ENCODE data around the gene FOXG1. TPM values are rescaled to one million over a fixed set of nuclear protein-coding genes. Genes with fewer than 3 reads are reported as not detected.

Gene FOXG1
- total RNA-seq, 1 experiment from 2014 or later = not detected

DNA sequence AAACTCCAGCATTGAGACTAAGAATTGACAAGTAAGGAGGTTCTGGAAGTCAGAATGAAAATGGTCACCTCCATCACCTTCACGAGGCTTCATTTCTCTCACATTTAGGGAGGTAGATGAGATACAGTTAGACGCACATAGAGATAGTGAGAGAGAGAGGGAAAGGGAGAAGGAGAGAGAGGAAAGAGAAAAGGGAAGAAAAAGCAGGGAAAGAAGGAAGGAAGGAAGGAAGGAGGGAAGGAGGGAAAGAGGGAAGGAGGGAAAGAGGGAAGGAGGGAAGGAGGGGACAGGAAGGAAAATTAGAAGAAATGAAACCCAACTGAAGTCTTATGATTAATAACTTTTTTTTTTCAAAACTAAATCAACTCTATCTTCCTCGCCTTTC is 10.7 kb upstream of the FOXG1 start:
- CTCF ChIA-PET = interaction anchor here (0.6 to 0.7 kb wide), 3 partner anchors 9 to 1450 kb away, joined by 3 to 4 read pairs (median 4); no protein-coding TSS in a partner anchor
- DNase-seq (no peak), ATAC-seq (no peak)
- Histone ChIP-seq H3K36me3 (ENCODE audit: low read depth, low read length) (no peaks in the 10 kb centered on the region), H3K4me1 (ENCODE audit: insufficient read depth, low read length) (peaks cover 4% of the 10 kb centered on the region; the same call in 1 of the 2 replicates), H3K27me3 (ENCODE audit: low read length) (peaks cover 64% of the 10 kb centered on the region), H2AFZ (ENCODE audit: low read length) (no peak overlapping the region), H3K9me3 (ENCODE audit: low read length) (no peaks in the 10 kb centered on the region), H3K9ac (ENCODE audit: low read length) (no peak overlapping the region), H4K20me1 (ENCODE audit: low read length) (0 out of 2 replicates have a peak, but pooled peaks cover 7% of the 10 kb centered on the region), H3K79me2 (ENCODE audit: low read length) (no peaks in the 10 kb centered on the region), H3F3A (ENCODE audit: low read length, unreplicated experiment) (no peaks in the 10 kb centered on the region), H3K4me2 (ENCODE audit: low read length) (no peak overlapping the region), H3K9me2 (replicated peaks; ENCODE audit: low read length) (no peaks in the 10 kb centered on the region), H3K27ac (ENCODE audit: low read length) (no peak overlapping the region), H3K4me3 (ENCODE audit: low read length) (no peak overlapping the region)
- intact Hi-C loops (cut with micrococcal nuclease) = loop anchor here (2.0 to 5.0 kb wide), 3 partner anchors 261 to 1459 kb away; no protein-coding TSS in a partner anchor
- BruUV-seq (replicated peaks) = no TSS peak
- POLR2A ChIA-PET (ENCODE audit: unreplicated experiment) = no interaction called here
- no peak for TF ChIP-seq EZH2phosphoT487 (IDR thresholded peaks at IDR 0.05; ENCODE audit: borderline replicate concordance, low read length)

DNA sequence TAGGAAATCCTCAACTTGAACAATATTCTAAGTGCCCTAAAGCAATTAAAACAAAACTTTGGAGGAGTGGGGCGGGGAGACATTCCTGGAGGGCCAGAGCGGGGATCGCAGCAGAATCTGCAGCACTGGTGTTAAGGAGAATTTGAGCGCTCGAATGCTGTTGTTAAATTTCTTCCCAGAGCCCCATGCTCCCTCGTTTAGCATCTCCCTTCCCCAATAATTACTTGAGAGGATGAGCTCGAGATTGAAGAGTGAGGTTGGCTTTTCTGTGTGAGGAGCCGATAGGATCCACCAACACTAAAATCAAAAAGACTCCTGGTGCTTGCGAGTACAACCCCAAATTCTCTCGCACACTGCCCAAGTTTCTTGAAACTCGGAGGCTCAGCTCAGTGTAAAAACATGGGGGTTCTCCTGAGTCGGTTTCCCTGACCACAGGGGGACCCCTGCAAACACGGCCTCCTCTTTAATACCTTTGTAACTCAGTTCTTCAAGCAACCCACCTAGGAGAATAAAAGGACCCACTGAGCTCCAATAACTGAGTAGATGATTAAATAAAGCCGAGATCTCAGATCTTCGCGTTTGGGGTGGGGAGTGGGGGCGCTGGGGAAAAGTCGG is 10.2 kb upstream of the FOXG1 start:
- Histone ChIP-seq H3K27ac (ENCODE audit: low read length) (no peak overlapping the region), H3K36me3 (ENCODE audit: low read depth, low read length) (no peaks in the 10 kb centered on the region), H3K79me2 (ENCODE audit: low read length) (no peaks in the 10 kb centered on the region), H3K4me2 (ENCODE audit: low read length) (peak overlapping the region; percentile 73), H3K27me3 (ENCODE audit: low read length) (peaks cover 69% of the 10 kb centered on the region), H3K4me1 (ENCODE audit: insufficient read depth, low read length) (peaks cover 4% of the 10 kb centered on the region; the same call in 1 of the 2 replicates), H2AFZ (ENCODE audit: low read length) (no peak overlapping the region), H3K9ac (ENCODE audit: low read length) (no peak overlapping the region), H3F3A (ENCODE audit: low read length, unreplicated experiment) (no peaks in the 10 kb centered on the region), H3K9me2 (replicated peaks; ENCODE audit: low read length) (no peaks in the 10 kb centered on the region), H3K4me3 (ENCODE audit: low read length) (no peak overlapping the region), H3K9me3 (ENCODE audit: low read length) (no peaks in the 10 kb centered on the region), H4K20me1 (ENCODE audit: low read length) (0 out of 2 replicates have a peak, but pooled peaks cover 7% of the 10 kb centered on the region)
- intact Hi-C loops (cut with micrococcal nuclease) = loop anchor here (2.0 to 5.0 kb wide), 3 partner anchors 261 to 1458 kb away; no protein-coding TSS in a partner anchor
- TF ChIP-seq CTCF (conservative IDR thresholded peaks at IDR 0.05; ENCODE audit: low read depth, low read length) (no peak), EZH2 (IDR thresholded peaks at IDR 0.05; ENCODE audit: low read length, unreplicated experiment) (no peak), EZH2phosphoT487 (IDR thresholded peaks at IDR 0.05; ENCODE audit: borderline replicate concordance, low read length) (no peak)
- no peak for DNase-seq
- no peak for ATAC-seq
- POLR2A ChIA-PET (ENCODE audit: unreplicated experiment) = no interaction called here
- CTCF ChIA-PET = interaction anchor here (0.6 to 1.6 kb wide), 4 partner anchors 8 to 1458 kb away, joined by 3 to 4 read pairs (median 4); no protein-coding TSS in a partner anchor
- no TSS peak for BruUV-seq (replicated peaks)

- no peaks in the 10 kb centered on the region for H3K9me3 ChIP-seq (ENCODE audit: low read length)
- 0 out of 2 replicates have a peak, but pooled peaks cover 7% of the 10 kb centered on the region for H4K20me1 ChIP-seq (ENCODE audit: low read length)
- peaks cover 75% of the 10 kb centered on the region for H3K27me3 ChIP-seq (ENCODE audit: low read length)
- H3F3A ChIP-seq (ENCODE audit: low read length, unreplicated experiment) = no peaks in the 10 kb centered on the region
- BruUV-seq (replicated peaks) = no TSS peak
- ATAC-seq (peak; percentile 70), DNase-seq (peak; percentile 63)
- peak overlapping the region; percentile 65 for H2AFZ ChIP-seq (ENCODE audit: low read length)
- no peaks in the 10 kb centered on the region for H3K9me2 ChIP-seq (replicated peaks; ENCODE audit: low read length)
- H3K27ac ChIP-seq (ENCODE audit: low read length) = no peak overlapping the region
- ChIA-PET CTCF (interaction anchor here (0.7 to 1.6 kb wide), 3 partner anchors 48 to 1457 kb away, joined by 3 read pairs; no protein-coding TSS in a partner anchor), POLR2A (ENCODE audit: unreplicated experiment) (interaction anchor here (0.6 kb wide), 1 partner anchor 939 kb away, joined by 5 read pairs; no protein-coding TSS in a partner anchor)
- H3K9ac ChIP-seq (ENCODE audit: low read length) = no peak overlapping the region
- TF ChIP-seq EZH2 (IDR thresholded peaks at IDR 0.05; ENCODE audit: low read length, unreplicated experiment) = peak; percentile 68
- TF ChIP-seq EZH2phosphoT487 (IDR thresholded peaks at IDR 0.05; ENCODE audit: borderline replicate concordance, low read length) = peak; percentile 85; the same call in 1 of the 2 replicates
- peak; percentile 88 for TF ChIP-seq CTCF (conservative IDR thresholded peaks at IDR 0.05; ENCODE audit: low read depth, low read length)
- H3K4me1 ChIP-seq (ENCODE audit: insufficient read depth, low read length) = peaks cover 4% of the 10 kb centered on the region; the same call in 1 of the 2 replicates
- peak overlapping the region; percentile 73 for H3K4me2 ChIP-seq (ENCODE audit: low read length)
- intact Hi-C loops (cut with micrococcal nuclease) = loop anchor here (1.0 to 5.0 kb wide), 5 partner anchors 260 to 1458 kb away; no protein-coding TSS in a partner anchor
- H3K79me2 ChIP-seq (ENCODE audit: low read length) = no peaks in the 10 kb centered on the region
- peak overlapping the region; percentile 42 for H3K4me3 ChIP-seq (ENCODE audit: low read length)
- no peaks in the 10 kb centered on the region for H3K36me3 ChIP-seq (ENCODE audit: low read depth, low read length)
Observed at GRCh38 chr14:28756884-28757570, 9.6 kb upstream of the FOXG1 start.

Measured in PC-3 (cell line).